ENCODE measurements around the gene CROCC.

GRCh38 chr1:16996845-16997244, 75.1 kb downstream of the CROCC start:
- TF ChIP-seq POLR2AphosphoS5 (IDR thresholded peaks at IDR 0.05; ENCODE audit: low read depth) (no peak), CTCF (IDR thresholded peaks at IDR 0.05; ENCODE audit: insufficient read depth, low read length) (no peak), GABPA (IDR thresholded peaks at IDR 0.05; ENCODE audit: low read depth) (no peak), SPI1 (IDR thresholded peaks at IDR 0.05; ENCODE audit: borderline replicate concordance, low read depth) (no peak), REST (IDR thresholded peaks at IDR 0.05; ENCODE audit: insufficient replicate concordance, low read depth) (no peak)
